HG02759 (cell line): ENCODE measurements around the gene AKAP9.
A peak's percentile ranks its signal among the peaks of the same experiment; 100 is the strongest.
"Not testable (repeated sequence)": the region's sequence is repeated elsewhere in the genome, so short reads cannot be mapped to it uniquely, and the experiment has no call there.

Experiments
- ATAC-seq: cut with Tn5 transposase; IDR thresholded peaks from one replicate; pipeline ENCODE4 v1.9.1; 2021; ENCODE audit warnings: mild to moderate bottlenecking, moderate library complexity; ENCODE audit not compliant: unreplicated experiment

Gene AKAP9

DNA sequence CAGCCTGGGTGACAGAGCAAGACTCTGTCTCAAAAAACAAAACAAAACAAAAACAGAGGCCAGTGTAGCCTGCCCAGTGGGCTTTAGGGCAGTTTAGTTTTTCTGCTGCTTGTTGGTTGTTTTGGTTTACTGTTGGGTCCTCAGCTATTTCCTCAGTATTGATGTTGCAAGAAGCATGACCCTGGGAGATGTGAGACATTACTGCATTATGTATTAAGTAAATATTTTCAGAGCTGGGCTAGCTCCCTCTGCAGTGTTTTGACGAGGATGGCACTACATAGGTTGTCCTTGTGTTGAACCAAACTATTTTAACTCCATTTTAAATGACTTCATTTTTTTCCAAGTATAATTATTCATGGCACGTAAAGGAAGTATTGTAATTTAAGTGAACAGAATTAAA is 4.8 kb downstream of the AKAP9 start:
- no peak for ATAC-seq

DNA sequence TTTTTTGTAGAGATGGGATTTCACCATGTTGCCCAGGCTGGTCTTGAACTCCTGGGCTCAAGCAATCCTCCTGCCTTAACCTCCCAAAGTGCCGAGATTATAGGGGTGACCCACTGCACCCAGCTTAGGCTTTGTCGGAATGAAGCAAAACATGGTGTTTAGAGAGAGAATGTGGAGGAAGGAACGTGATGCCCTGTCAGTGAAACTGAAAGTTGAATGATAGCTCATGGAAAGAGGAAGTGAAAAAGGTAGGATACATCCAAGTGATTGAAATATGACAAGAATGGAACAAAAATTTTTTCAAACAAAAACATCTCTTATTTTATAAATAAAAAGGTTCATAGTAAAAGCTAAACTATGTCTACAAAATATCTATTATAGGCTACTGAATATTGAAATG is 5.9 kb downstream of the AKAP9 start:
- ATAC-seq: no peak

DNA sequence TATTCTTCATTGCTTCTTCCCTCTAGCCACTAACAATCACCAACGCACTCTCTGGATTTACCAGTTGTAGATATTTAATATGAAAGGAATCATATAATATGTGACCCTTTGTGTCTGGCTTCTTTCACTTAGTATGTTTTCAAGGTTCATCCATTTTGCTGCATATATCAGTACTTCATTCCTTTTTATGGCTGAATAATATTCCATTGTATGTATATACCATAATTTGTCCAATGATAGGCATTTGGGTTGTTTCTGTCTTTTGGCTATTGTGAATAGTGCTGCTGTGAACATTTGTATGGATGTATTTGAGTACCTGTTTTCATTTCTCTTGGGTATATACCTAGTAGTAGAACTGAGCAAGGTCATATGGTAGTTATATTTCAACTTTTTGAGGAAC is 7.3 kb downstream of the AKAP9 start:
- no peak for ATAC-seq

DNA sequence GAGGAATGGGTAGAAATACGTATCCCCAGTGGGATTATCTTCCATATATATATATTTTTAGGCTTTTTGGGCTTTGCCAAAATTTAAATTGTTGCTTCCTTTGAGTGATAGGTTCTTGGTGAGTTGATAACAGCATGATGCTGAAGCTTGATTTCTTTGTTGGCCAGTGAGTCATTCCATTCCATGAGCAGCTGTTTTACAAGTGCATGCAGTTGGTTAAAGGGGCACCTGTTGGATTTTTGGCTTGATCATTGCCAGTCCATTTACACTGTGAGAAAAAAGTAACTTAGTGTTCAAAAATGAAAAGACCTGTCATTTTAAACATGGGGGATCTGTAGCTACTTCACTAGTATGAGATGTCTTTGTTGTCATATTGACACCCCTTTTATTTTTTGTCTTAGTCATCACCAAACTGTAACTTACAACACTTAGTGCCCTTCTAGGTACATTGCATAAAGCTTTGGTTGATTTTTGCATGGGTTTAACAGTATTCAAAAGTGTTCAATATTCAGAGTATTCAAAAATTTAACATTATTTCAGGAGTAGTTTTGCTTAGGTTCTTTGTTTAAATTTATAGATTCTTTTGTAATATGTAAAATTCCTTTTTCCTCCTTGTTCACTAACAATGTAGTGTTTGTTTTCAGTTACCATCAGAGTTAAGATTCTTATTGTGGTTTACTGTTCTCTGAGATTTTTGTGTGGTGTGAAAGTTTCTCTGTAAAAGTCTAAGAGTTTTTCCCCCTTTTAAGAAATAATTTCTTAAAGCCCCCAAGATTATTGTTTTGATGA is 8.8 kb downstream of the AKAP9 start:
- ATAC-seq: peak; percentile 59

DNA sequence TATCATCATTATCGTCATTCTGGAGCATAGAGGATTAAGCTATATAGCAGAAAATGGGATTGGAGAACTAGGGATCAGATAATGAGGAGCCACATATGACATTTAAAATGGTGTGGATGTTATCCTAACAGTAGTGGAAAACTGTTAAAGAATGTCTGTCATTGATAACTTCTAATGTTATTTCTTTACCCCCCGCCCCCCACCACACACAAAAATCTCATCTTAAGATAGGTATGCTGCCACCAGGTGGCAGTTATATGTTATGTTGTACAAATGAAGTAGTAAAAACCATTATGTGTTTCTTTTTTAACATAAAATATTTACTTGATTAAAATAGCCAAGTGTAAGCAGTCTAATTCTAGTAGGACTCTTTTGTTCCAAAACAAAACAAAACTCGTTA is 13.0 kb downstream of the AKAP9 start:
- no peak for ATAC-seq

DNA sequence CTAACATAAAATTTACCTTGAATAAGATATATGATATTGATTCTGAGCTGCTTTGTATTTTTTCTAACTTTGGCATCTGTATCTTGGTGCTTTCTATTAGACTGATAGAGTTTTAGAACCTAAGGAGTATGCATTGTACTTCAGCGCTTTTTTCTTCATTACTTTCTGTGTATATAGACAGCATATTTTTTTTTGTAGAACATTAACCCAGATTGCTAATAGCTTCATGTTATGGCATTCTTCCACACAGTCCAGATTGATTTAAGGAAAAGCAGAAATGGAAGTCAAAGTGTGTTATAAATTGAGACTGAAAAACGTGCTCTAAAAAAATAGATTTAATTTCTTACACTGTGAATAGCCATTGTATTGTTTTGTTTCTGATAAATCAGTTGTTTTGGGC is 15.8 kb downstream of the AKAP9 start:
- ATAC-seq: not testable (repeated sequence)

DNA sequence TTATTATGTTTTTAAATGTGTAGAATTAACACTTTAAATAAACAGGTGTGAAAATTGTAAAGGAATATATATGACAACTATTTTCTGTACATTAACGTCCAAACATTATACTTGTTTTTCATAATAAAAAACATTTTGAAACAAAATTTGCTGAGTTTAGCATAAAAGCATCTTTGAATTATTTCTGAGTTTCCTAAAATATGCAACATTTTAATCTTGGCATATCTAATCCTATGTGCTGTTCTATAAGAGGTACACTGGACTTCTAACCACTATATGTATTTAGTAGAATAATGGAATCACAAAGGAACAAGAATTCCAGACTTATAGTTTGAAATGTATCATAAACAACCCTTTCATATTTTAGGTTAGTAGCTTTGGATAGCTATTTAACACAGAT is 16.6 kb downstream of the AKAP9 start:
- ATAC-seq: no peak

DNA sequence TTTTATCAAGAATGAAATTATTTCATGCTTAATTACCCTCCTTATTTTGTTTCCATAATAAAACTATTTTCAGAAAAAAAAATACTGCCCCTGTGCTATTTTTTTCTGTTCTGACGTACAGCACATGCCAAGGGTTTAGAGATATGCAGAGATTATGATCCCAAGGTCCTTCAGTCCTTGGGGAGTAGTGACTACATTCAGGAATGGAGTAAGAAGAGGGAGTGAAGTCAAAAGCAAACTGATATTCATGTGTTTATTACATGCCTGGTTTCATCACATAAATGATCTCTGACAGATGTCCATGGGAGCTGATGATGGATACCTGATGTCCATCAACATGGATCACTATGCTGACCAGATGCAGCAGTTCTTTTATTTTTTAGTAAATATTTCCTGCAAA is 17.2 kb downstream of the AKAP9 start:
- no peak for ATAC-seq

DNA sequence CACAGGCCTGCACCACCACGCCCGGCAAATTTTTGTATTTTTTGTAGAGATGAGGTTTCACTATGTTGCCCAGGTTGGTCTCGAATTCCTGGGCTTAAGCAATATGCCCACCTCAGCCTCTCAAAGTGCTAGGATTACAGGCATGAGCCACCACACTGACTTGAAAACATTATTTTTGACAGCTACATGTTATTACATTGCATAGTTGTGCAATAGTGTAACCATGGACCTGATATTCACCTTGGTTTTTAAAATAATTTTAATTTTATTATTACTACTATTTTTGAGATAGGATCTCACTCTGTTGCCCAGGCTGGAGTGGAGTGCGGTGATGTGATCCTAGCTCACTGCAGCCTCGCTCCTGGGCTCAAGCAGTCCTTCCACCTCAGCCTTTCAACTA is 18.4 kb downstream of the AKAP9 start:
- no peak for ATAC-seq

DNA sequence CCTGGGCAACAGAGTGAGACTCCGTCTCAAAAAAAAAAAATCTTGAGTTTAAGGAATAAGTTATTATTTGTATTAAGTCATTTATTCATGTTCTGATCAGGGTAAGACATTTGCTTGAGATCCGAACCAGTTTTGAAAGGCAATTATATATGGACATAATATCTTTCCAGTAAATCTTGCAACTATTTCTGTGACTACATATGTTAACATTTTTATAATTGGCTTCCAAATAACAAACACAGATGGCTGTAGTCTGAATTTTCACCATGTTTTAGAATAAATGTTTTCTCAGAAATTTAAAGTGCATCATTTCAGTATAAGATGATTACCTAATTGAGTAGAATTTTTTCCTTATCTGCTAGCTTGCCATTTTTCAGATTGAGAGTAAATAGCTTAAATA is 21.2 kb downstream of the AKAP9 start:
- no peak for ATAC-seq

DNA sequence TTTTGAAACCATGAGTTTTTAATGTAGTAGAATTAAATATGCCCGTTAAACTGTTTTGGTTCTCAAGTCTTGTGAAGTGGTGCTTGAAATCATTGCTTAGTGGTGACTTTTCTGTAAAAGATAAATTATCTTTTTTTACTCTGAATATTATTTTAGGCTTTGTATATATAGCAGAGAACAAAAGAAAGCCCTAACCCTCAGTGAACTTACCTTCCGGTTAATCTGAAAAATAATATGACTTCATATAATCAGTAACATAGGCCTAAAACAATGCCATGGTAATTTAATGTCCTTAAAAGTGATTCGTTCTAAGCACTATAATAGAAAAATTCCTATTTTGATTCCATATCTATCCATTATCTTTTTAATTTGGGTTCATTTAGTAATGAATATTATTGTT is 21.8 kb downstream of the AKAP9 start:
- no peak for ATAC-seq

DNA sequence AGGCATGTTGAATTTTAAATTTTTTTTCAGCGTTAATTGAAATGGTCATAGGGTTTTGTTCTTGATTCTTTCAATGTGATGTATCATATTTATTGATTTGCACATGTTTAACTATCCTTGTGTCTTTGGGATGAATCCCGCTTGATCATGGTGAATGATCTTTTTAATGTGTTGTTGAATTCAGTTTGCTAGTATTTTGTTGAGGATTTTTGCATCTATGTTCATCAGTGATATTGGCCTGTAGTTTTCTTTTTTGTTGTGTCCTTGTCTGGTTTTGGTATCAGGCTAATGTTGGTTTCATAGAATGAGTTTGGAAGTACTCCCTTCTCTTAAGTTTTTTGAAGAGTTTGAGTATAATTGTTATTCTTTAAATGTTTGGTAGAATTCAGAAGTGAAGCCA is 26.9 kb downstream of the AKAP9 start:
- not testable (repeated sequence) for ATAC-seq

DNA sequence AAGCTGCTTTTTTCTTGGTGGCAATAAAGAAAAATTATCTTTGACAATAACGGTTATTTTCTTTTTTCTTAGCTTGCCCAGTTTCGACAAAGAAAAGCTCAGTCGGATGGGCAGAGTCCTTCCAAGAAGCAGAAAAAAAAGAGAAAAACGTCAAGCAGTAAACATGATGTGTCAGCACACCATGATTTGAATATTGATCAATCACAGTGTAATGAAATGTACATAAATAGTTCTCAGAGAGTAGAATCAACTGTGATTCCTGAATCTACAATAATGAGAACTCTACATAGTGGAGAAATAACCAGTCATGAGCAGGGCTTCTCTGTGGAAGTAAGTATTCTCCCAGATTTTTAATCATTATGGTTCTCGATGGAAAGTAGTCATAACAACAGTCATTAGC is 33.0 kb downstream of the AKAP9 start:
- ATAC-seq: no peak

DNA sequence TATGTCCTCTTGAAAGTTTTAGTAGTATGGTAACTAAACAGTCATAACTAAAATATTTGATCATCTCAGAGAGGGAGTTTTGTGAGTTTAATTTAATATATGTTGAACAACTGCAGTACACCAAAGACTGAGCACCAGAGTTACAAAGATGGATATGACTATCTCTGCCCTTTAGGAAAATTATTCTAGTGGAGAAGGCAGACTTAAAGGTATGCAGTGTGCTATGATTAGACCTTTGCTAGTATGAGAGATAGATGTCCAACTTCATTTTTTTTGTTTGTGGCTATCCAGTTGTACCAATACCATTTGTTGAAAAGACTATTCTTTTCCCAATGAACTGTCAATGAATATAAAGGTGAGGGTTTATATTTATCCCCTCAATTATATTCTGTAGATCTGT is 33.4 kb downstream of the AKAP9 start:
- no peak for ATAC-seq

DNA sequence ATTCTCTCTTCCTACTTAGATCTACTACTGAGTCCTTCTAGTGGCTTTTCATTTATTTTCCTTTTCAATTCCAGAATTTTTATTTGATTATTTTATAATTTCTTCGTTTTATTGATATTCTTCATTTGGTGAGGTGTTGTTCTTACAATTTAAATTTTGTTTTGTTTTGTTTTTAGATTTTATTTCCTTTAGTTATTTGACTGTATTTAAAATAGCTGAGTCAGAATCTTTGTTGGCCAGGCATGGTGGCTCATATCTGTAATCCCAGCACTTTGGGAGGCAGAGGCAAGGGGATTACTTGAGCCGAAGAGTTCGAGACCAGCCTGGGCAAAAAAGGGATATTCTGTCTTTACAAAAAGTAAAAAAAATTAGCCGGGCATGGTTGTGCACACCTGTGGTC is 36.1 kb downstream of the AKAP9 start:
- no peak for ATAC-seq

DNA sequence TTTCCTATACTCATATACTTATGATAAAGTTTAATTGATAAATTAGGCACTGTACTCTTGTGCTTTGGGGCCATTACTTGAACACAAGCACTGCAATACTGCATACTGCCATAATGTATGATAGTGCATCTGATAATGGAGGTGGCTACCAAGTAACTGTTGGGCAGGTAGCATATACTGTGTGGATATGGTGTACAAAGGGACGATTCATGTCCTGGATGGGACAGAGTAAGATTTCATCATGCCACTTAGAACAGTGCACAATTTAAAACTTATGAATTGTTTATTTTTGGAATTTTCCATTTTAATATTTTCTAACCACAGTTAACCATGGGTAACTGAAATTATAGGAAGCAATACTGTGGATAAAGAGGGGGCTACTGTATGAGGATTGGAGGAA is 38.9 kb downstream of the AKAP9 start:
- no peak for ATAC-seq

DNA sequence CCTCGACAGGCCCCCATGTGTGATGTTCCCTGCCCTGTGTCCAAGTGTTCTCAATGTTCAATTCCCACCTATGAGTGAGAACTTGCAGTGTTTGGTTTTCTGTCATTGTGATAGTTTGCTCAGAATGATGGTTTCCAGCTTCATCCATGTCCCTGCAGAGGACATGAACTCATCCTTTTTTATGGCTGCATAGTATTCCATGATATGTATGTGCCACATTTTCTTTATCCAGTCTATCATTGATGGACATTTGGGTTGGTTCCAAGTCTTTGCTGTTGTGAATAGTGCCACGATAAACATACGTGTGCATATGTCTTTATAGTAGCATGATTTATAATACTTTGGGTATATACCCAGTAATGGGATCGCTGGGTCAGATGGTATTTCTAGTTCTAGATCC is 41.7 kb downstream of the AKAP9 start:
- ATAC-seq: not testable (repeated sequence)

DNA sequence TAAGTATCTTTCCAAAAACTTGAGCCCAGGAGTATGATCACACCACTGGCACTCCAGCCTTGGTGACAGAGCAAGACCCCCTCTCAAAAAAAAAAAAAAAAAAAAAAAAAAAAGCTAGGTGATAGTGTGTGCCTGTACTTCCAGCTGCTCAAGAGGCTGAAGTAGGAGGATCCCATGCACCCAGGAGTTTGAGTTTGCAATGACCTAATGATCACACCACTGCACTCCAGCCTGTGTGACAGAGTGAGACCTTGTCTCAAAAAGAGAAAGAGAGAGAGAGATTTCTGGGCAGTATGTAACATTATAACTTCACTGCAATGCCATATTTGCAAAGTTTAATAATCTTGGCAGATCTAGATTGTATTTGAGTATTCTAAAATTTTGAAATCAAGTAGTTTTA is 47.6 kb downstream of the AKAP9 start:
- no peak for ATAC-seq

DNA sequence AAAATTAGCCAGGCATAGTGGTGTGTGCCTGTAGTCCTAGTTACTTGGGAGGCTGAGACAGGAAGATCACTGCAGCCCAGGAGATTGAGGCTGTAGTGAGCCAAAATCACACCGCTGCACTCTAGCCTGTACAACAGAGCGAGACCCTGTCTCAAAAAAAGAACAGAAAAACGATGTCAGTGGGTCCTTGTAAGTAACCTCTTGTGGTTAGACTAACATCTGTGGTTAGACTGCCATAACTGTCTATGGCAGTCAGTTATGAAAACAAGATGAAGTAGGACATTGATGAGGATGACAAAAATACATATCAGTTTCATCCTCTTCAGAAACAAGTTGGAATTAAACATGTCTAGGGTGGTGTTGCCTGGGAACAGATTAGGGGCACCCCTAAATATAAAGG is 53.3 kb downstream of the AKAP9 start:
- no peak for ATAC-seq

DNA sequence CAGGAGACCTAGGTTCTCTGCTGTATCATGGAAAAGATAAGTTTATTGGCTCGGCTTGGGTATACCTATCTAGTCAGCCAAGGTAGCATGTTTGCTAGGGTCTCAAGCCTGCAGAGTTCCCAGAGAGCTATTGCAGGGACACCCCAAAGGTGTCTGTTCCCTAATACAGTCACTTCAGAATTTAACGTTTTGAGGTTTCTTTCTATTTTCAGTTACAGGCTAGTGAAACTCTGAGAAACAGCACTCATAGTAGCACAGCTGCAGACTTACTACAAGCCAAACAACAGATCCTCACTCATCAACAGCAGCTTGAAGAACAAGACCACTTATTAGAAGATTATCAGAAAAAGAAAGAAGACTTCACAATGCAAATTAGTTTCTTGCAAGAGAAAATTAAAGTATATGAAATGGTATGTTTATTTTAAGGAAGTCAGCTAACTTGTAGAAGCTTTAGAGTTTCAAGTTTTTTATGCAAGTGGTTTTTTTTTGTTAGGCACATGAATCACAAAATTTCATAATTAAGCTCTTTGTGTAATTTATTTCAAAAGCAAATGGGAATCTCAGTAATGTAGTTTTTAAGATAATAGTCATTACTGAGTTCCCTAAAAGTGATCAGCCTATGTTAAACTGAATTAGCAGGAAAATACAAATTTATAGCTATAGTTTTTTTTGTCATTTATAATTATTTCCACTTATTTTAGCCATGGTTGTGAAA is 54.9 kb downstream of the AKAP9 start:
- peak; percentile 93 for ATAC-seq

DNA sequence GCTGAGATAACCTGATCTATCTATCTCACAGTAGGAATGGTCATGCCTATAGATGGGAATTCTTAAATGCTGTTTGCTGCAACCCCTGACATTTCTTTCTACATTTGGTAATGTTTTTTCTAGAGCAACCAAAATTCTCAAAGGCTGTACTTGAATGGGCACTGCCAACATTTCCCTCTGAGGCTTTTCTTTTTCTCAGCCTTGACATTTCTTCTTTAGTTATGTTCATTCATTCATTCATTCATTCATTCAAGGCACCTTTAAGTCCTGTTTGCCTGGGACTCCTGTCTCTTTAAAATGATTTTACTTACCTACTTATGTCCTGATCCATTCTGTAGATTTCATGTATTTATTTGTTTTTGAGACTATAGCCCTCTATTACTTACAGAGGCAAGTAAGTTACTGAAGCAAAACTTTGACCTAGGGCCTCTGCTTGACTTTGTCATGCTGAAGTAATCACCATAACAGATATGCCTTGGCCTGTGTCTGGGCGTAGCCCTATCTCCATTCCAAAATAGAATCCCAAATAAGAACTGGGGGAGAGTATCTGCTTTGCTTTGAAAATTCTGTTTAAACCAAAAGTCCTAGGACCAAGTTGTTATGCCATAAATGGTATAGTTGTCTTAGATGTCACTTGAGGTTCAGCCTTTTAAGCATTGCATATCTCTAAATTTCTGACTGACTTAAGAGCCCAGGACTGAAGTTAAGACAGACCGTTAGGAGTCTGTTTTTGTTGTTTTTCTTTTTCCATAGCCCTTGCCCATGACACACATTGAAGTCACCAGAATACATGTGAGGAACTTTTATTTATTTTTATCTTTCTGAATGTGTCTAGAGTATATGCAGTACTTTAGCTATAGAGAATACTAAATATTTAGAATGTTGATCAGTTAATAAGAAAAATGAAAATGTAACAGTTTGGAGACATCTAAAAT is 59.2 kb downstream of the AKAP9 start:
- ATAC-seq: no peak

DNA sequence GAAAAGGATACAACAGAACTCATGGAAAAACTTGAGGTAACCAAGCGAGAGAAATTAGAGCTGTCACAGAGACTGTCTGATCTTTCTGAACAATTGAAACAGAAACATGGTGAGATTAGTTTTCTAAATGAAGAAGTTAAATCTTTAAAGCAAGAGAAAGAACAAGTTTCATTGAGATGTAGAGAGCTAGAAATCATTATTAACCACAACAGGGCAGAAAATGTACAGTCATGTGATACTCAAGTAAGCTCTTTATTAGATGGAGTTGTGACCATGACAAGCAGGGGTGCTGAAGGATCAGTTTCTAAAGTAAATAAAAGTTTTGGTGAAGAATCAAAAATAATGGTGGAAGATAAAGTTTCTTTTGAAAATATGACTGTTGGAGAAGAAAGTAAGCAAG is 62.1 kb downstream of the AKAP9 start:
- ATAC-seq: no peak
